ENCODE data around the gene KAZN.

The KAZN gene

GRCh38 chr1:14636897-14637632 is 38.6 kb downstream of the KAZN start:
- Mint-ChIP-seq H3K36me3 (no peaks in the 10 kb centered on the region), H3K27ac (no peak overlapping the region), H3K4me1 (no peaks in the 10 kb centered on the region), H3K4me3 (no peak overlapping the region), H3K27me3 (no peaks in the 10 kb centered on the region), H3K9me3 (peaks cover 4% of the 10 kb centered on the region)
- ATAC-seq = no peak

GRCh38 chr1:14639291-14640050 is 41.0 kb downstream of the KAZN start:
- no peaks in the 10 kb centered on the region for H3K36me3 Mint-ChIP-seq
- H3K27me3 Mint-ChIP-seq = no peaks in the 10 kb centered on the region
- H3K27ac Mint-ChIP-seq = no peak overlapping the region
- H3K9me3 Mint-ChIP-seq = peaks cover 11% of the 10 kb centered on the region
- no peak for ATAC-seq
- H3K4me3 Mint-ChIP-seq = no peak overlapping the region
- H3K4me1 Mint-ChIP-seq = no peaks in the 10 kb centered on the region

- Mint-ChIP-seq H3K4me3 (no peak overlapping the region), H3K27ac (no peak overlapping the region), H3K27me3 (no peaks in the 10 kb centered on the region), H3K9me3 (peaks cover 22% of the 10 kb centered on the region), H3K36me3 (no peaks in the 10 kb centered on the region), H3K4me1 (no peaks in the 10 kb centered on the region)
- ATAC-seq = no peak
Observed at GRCh38 chr1:14642712-14643111, 44.2 kb downstream of the KAZN start.

GRCh38 chr1:14646973-14647372 is 48.5 kb downstream of the KAZN start:
- no peak overlapping the region for H3K27ac Mint-ChIP-seq

GRCh38 chr1:14647777-14648176 is 49.3 kb downstream of the KAZN start:
- Mint-ChIP-seq H3K4me3 (no peak overlapping the region), H3K27ac (no peak overlapping the region), H3K4me1 (no peaks in the 10 kb centered on the region), H3K36me3 (no peaks in the 10 kb centered on the region), H3K9me3 (peaks cover 14% of the 10 kb centered on the region), H3K27me3 (peaks cover 4% of the 10 kb centered on the region)
- no peak for ATAC-seq

More at GRCh38 chr1:14646973-14647372, 48.5 kb downstream of the KAZN start:
- Mint-ChIP-seq H3K9me3 (peaks cover 18% of the 10 kb centered on the region), H3K36me3 (no peaks in the 10 kb centered on the region), H3K4me1 (no peaks in the 10 kb centered on the region), H3K27me3 (no peaks in the 10 kb centered on the region), H3K4me3 (no peak overlapping the region)
- ATAC-seq = no peak

- no peaks in the 10 kb centered on the region for H3K4me1 Mint-ChIP-seq
- no peak overlapping the region for H3K27ac Mint-ChIP-seq
- ATAC-seq = no peak
- peaks cover 7% of the 10 kb centered on the region for H3K27me3 Mint-ChIP-seq
- H3K36me3 Mint-ChIP-seq = no peaks in the 10 kb centered on the region
- H3K9me3 Mint-ChIP-seq = peaks cover 12% of the 10 kb centered on the region
- H3K4me3 Mint-ChIP-seq = no peak overlapping the region
Observed at GRCh38 chr1:14648391-14648790, 49.9 kb downstream of the KAZN start.

- ATAC-seq = no peak
- Mint-ChIP-seq H3K4me3 (no peak overlapping the region), H3K4me1 (no peaks in the 10 kb centered on the region), H3K9me3 (peaks cover 11% of the 10 kb centered on the region), H3K36me3 (no peaks in the 10 kb centered on the region), H3K27me3 (peaks cover 7% of the 10 kb centered on the region), H3K27ac (no peak overlapping the region)
Observed at GRCh38 chr1:14648896-14649855, 50.7 kb downstream of the KAZN start.

- H3K27me3 Mint-ChIP-seq = peaks cover 7% of the 10 kb centered on the region
- no peak for ATAC-seq
- no peak overlapping the region for H3K27ac Mint-ChIP-seq
- H3K4me3 Mint-ChIP-seq = no peak overlapping the region
- no peaks in the 10 kb centered on the region for H3K36me3 Mint-ChIP-seq
- H3K9me3 Mint-ChIP-seq = peaks cover 8% of the 10 kb centered on the region
- H3K4me1 Mint-ChIP-seq = no peaks in the 10 kb centered on the region
Observed at GRCh38 chr1:14649976-14650375, 51.5 kb downstream of the KAZN start.

GRCh38 chr1:14650951-14651350 is 52.5 kb downstream of the KAZN start:
- no peak overlapping the region for H3K4me3 Mint-ChIP-seq

GRCh38 chr1:14652840-14653239 is 54.4 kb downstream of the KAZN start:
- ATAC-seq = no peak
- Mint-ChIP-seq H3K36me3 (no peaks in the 10 kb centered on the region), H3K9me3 (no peaks in the 10 kb centered on the region), H3K4me3 (no peak overlapping the region), H3K4me1 (no peaks in the 10 kb centered on the region), H3K27me3 (peaks cover 14% of the 10 kb centered on the region), H3K27ac (no peak overlapping the region)

More at GRCh38 chr1:14650951-14651350, 52.5 kb downstream of the KAZN start:
- Mint-ChIP-seq H3K36me3 (no peaks in the 10 kb centered on the region), H3K27ac (no peak overlapping the region), H3K4me1 (no peaks in the 10 kb centered on the region), H3K9me3 (no peaks in the 10 kb centered on the region), H3K27me3 (peaks cover 7% of the 10 kb centered on the region)
- no peak for ATAC-seq

- peaks cover 17% of the 10 kb centered on the region for H3K27me3 Mint-ChIP-seq
- no peaks in the 10 kb centered on the region for H3K36me3 Mint-ChIP-seq
- ATAC-seq = no peak
- H3K4me3 Mint-ChIP-seq = no peak overlapping the region
- no peak overlapping the region for H3K27ac Mint-ChIP-seq
- no peaks in the 10 kb centered on the region for H3K4me1 Mint-ChIP-seq
- no peaks in the 10 kb centered on the region for H3K9me3 Mint-ChIP-seq
Observed at GRCh38 chr1:14653461-14653960, 55.0 kb downstream of the KAZN start.

- no peak for ATAC-seq
- Mint-ChIP-seq H3K9me3 (no peaks in the 10 kb centered on the region), H3K27me3 (peaks cover 17% of the 10 kb centered on the region), H3K4me3 (no peak overlapping the region), H3K4me1 (no peaks in the 10 kb centered on the region), H3K36me3 (no peaks in the 10 kb centered on the region), H3K27ac (no peak overlapping the region)
Observed at GRCh38 chr1:14654554-14654953, 56.1 kb downstream of the KAZN start.

- no peak for ATAC-seq
- H3K4me3 Mint-ChIP-seq = no peak overlapping the region
- H3K9me3 Mint-ChIP-seq = no peaks in the 10 kb centered on the region
- H3K36me3 Mint-ChIP-seq = no peaks in the 10 kb centered on the region
- H3K4me1 Mint-ChIP-seq = no peaks in the 10 kb centered on the region
- peaks cover 20% of the 10 kb centered on the region for H3K27me3 Mint-ChIP-seq
- H3K27ac Mint-ChIP-seq = no peak overlapping the region
Observed at GRCh38 chr1:14655385-14655784, 56.9 kb downstream of the KAZN start.

- H3K27me3 Mint-ChIP-seq = peaks cover 30% of the 10 kb centered on the region
- H3K36me3 Mint-ChIP-seq = no peaks in the 10 kb centered on the region
- H3K9me3 Mint-ChIP-seq = no peaks in the 10 kb centered on the region
- no peak for ATAC-seq
- H3K27ac Mint-ChIP-seq = no peak overlapping the region
- H3K4me1 Mint-ChIP-seq = no peaks in the 10 kb centered on the region
- no peak overlapping the region for H3K4me3 Mint-ChIP-seq
Observed at GRCh38 chr1:14656384-14656937, 58.0 kb downstream of the KAZN start.

- Mint-ChIP-seq H3K9me3 (no peaks in the 10 kb centered on the region), H3K4me1 (no peaks in the 10 kb centered on the region), H3K4me3 (no peak overlapping the region), H3K27ac (no peak overlapping the region), H3K36me3 (no peaks in the 10 kb centered on the region), H3K27me3 (peaks cover 31% of the 10 kb centered on the region)
- ATAC-seq = no peak
Observed at GRCh38 chr1:14658642-14659041, 60.2 kb downstream of the KAZN start.

All from stimulated activated memory B cell treated with anti-CD40 and anti-IgM and Interleukin-4, amounts not matched to agents 10 μg/mL and 1 μg/mL and 100 μg/mL, for 72 hours (primary cell).